ENCODE data around the gene TNF.
A peak's percentile ranks its signal among the peaks of the same experiment; 100 is the strongest.

The TNF gene

DNA sequence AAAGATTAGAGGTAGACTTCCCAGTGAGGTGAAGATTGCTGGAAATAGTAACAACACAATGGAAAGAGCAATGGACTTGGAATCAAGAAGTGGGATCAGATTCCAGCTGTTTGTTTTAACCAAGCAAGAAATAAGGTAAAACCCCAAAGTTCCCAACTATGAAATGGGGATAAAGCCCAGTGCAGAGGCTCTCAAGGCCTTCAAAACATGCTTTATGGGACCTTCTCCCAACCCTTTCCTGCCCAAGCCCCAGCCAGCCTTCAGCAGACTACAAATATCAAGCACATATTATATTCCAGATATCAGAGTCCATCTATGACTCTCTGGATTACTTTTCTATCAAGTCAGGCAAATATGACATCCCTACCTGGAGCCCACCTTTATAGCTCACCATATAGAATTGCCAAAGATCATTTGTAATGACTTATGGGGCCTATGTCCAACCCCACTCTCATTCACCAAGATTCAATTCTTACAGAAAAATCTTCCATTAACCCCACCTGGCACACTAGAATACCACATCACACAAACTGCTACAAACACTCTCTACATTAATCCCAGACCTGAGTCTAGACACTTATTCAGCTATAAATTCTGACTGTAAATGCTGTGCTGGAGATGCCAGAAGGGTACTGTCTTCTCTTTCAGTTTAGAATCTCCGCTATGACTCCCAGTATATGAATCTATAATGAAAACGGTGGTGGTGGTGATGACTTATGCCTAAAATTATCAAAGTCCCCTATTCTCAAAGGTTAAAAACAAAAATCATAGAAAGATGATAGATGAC lies 39.6 kb upstream of the TNF start:
- TF ChIP-seq, protein P1, sequence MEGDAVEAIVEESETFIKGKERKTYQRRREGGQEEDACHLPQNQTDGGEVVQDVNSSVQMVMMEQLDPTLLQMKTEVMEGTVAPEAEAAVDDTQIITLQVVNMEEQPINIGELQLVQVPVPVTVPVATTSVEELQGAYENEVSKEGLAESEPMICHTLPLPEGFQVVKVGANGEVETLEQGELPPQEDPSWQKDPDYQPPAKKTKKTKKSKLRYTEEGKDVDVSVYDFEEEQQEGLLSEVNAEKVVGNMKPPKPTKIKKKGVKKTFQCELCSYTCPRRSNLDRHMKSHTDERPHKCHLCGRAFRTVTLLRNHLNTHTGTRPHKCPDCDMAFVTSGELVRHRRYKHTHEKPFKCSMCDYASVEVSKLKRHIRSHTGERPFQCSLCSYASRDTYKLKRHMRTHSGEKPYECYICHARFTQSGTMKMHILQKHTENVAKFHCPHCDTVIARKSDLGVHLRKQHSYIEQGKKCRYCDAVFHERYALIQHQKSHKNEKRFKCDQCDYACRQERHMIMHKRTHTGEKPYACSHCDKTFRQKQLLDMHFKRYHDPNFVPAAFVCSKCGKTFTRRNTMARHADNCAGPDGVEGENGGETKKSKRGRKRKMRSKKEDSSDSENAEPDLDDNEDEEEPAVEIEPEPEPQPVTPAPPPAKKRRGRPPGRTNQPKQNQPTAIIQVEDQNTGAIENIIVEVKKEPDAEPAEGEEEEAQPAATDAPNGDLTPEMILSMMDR (IDR thresholded peaks at IDR 0.05; ENCODE audit: insufficient read depth, low read depth, low read length, missing control alignments) = no peak
- no peak for DNase-seq (ENCODE audit: low read depth)
- H3K4me3 ChIP-seq (ENCODE audit: low read length) = no peak overlapping the region

DNA sequence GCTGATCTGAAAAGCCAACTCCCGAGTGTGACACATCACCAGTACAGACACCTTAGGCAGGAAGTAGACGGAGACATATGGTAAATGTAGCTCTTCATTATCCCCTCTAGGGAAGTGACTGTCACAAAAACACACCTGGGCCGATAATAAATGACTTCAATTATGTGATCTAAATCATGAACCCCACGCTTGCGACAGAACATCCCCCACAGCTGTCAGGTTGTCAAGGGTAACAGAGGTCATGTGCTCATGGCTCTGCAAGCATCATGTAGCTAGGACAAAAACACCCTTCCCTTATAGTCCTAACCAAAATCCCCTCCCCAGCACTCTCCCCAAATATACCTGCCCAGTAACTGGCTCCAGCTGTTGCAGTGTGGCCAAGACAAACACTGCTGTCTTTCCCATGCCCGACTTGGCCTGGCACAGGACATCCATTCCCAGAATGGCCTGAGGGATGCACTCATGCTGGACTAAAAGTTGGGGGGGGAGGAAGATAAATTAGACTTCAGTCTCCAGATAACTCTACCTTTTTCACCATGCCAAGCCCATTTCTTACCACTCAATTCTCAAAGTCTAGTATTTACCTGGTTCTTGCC lies 36.5 kb upstream of the TNF start:
- TF ChIP-seq, protein P1 (IDR thresholded peaks at IDR 0.05; ENCODE audit: insufficient read depth, low read depth, low read length, missing control alignments) = no peak
- no peak for DNase-seq (ENCODE audit: low read depth)
- H3K4me3 ChIP-seq (ENCODE audit: low read length) = peak overlapping the region; percentile 91

DNA sequence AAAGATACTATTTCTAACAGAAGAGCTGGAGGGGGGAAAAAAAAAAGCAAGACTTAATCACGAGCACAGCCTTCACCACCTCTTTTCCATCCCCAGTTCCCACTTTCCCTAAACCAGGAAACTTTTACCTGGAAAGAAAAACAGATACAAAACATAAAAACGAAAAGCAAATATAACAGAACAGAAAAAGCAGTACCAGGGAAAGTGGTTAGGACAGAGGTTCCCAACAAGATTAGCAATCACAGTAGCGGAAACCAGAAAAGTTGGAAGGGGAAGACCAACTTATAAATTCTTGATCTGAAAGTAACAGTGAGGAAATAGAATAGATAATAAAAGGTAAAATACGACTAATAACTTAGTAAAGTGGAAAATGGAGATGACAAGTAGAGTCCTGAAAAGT lies 34.7 kb upstream of the TNF start:
- peak overlapping the region; percentile 91 for H3K4me3 ChIP-seq (ENCODE audit: low read length)
- TF ChIP-seq, protein P1 (IDR thresholded peaks at IDR 0.05; ENCODE audit: insufficient read depth, low read depth, low read length, missing control alignments) = no peak
- DNase-seq (ENCODE audit: low read depth) = no peak

DNA sequence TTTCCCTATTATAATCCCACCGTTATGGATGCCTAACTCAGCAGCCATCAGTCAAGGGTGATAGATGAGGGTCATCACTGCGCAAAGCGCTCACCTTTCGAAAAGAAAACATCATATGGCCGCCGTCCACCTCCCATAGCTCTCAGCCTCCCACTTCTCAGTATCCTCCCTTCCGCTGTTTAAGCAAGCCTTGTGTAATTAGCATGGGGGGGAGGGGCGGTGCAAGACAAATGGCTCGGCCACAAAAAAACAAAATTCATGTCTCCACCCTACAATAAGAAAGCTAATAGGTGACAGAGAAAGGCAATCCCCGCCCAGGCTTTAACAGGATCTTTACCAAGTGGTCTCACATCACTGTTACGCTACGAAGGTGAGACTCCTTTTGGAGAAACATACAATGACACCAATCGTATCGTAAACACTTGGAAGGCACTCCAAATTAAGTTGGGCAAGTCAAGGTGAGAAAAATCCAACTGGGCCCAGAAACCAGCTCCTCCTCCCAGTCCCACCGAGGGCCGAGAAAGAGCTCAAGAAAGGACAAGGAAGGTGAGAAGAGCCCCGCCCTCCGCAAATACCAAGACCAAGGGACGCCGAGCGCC lies 34.2 kb upstream of the TNF start:
- H3K4me3 ChIP-seq (ENCODE audit: low read length) = peak overlapping the region; percentile 91
- TF ChIP-seq, protein P1 (IDR thresholded peaks at IDR 0.05; ENCODE audit: insufficient read depth, low read depth, low read length, missing control alignments) = no peak
- peak; percentile 70 for DNase-seq (ENCODE audit: low read depth)

DNA sequence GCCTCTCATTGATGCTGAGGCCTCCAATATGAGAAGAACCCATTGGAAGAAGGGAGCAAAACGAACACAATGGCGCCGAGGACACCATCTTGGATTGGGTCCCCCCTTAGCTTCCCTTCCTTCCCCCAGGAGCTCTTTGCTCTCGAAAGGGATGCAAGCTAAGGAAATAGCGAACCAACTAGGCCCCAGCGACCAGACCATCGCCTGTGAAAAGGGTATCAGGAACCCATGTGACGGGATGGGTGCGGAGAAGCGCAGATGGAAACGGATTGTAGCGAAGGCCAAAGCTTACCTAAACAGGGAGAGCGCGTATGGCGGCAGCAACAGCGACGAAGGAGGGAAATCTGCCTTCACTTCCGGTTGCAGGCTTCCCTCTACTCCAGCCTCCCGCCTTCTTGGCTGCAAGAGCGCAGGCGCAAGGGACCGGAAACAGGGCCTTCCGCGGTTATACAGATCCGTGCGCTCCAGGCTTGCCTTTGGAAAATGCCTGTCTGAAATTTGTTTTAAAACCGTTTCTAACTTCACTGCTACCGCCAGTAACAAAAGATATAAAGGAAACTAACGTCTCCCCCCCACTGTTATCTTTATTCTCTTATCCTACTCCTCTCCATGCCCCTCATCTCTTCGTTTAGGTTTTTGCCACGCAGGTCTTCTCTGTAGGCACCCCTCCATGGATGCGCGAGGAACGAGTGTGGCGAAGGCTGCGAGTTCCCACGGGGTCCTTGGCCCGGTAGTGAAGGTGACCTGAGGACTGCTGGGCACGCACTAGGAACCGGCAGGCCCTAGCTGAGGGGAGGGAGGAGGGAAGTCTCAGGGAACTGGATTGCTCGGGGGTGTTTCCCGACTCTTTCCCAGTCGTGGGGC lies 33.5 kb upstream of the TNF start, which contains the start of gene DDX39B:
Gene DDX39B (minus strand): TSS at position 346 of the 864 bp plus-strand sequence. CDS start 1,471 bp downstream, outside the sequence.
- TF ChIP-seq, protein P1 (IDR thresholded peaks at IDR 0.05; ENCODE audit: insufficient read depth, low read depth, low read length, missing control alignments) = no peak
- H3K4me3 ChIP-seq (ENCODE audit: low read length) = peak within 1 kb of the TSS; percentile 91
- DNase-seq (ENCODE audit: low read depth) = peak; percentile 98

DNA sequence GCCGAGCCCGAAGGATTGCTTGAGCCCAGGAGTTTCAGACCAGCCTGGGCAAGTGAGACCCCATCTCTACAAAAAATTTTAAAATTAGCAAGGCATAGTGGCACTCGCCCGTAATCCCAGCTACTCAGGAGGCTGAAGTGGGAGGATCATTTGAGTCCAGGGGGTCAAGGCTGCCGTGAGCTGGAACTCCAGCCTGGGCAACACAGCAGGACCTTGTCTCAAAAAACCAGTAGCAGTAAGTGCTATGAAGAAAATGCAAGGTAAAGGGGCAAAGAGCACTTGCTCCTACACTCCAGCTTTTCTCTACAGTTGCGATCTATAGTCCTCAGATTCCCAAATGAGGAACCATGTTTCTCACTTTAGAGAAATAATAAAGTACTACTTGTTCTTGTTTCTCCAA lies 31.7 kb upstream of the TNF start:
- DNase-seq (ENCODE audit: low read depth) = no peak
- TF ChIP-seq, protein P1 (IDR thresholded peaks at IDR 0.05; ENCODE audit: insufficient read depth, low read depth, low read length, missing control alignments) = no peak

More for the DNA sequence above, 31.7 kb upstream of the TNF start:
- H3K4me3 ChIP-seq (ENCODE audit: low read length) = no peak overlapping the region

All from epithelial cell of esophagus (primary cell).